GM18858 (cell line): ENCODE results near the gene TMEM63B.

ENCODE experiments used
- ATAC-seq: cut with Tn5 transposase; IDR thresholded peaks from one replicate; pipeline ENCODE4 v1.9.1; 2021; ENCODE audit not compliant: unreplicated experiment

The TMEM63B gene

DNA sequence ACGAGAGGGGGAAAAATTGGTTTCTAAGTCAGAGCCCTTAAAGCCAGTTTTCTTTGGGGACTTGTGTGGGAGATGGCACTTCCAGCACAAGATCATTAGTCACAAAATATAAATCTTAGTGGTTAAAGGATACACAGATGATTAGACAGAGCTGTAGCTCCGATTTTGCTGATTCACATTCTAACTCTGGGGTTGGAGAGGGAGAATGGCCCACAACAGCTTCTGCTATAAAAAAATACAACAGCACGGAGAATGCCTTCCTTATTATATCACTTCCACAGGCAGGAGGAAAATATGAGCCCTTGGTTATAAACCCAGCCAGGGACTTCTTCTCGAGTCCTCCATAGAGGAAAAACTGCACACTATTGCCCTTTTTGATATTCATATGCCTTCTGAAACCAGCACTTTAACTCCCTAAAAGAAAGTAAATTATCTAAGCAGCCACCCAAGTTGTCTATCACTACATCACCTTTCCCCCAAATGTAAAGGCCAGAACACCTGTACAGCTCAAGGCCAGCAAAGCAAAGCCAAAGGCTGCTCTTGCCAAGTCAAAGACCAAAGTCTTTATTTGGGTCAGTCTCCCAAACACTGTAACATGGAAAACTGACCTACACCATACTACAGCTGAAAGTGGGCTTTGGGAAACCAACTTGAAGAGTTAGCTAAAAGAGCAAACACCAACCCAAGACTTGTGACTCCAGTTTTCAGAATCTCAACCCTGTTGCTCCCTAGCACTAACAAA lies 10.5 kb upstream of the TMEM63B start:
- ATAC-seq, result no peak

DNA sequence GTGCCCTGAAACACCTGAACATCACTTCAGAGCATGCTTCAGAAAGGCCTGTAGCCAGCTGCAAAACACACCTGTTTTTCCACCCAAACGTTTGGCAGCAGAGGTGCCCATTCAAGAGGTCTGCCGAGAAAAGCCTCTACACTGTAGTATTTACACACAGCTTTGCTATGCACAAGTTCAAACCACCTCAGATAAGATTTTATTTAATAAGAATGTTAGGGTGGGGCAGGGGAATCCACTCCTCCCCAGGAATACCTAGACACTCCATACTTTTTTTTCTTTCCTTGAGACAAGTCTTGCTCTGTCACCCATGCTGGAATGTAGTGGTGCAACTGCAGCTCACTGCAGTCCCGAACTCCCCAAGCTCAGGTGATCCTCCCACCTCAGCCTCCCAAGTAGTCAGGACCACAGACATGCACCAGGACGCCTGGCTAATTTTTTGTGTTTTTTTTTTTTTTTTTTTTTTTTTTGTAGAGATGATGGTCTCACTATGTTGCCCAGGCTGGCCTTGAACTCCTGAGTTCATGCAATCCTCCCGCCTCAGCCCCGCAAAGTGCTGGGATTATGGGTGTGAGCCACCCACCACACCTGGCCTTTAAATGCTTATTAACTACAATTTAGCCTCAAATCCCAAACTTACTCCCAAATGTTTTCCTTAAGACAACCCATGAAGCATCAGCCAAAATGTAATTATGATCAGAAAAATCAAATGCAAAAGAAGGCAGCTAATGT lies 9.8 kb upstream of the TMEM63B start:
- ATAC-seq, result no peak

DNA sequence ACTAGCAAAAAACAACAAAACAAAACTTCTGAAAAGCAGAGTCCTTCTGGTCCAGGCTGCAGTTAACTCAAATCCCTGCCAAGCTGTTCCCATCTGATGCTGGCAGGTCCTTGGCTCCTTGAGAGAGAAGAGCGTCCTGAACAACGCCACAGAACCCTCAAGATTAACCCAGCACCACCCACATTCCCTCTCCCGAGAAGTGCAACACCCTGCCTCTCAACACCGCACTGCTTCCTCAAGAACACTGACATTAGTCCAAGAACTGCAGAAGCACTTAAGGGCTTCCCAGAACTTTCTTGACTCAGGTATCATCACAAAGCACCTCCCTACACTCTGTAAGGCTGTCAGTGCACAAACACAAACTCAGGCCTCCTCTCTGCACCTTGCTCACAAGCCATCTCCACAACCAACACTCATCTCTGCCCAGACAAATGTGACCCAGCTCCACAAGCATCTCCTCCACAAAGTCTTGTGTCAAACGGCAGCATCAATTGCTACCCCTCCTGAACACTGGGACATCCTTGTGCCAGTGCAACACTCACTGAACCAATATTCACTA lies 7.6 kb upstream of the TMEM63B start:
- no peak for ATAC-seq

DNA sequence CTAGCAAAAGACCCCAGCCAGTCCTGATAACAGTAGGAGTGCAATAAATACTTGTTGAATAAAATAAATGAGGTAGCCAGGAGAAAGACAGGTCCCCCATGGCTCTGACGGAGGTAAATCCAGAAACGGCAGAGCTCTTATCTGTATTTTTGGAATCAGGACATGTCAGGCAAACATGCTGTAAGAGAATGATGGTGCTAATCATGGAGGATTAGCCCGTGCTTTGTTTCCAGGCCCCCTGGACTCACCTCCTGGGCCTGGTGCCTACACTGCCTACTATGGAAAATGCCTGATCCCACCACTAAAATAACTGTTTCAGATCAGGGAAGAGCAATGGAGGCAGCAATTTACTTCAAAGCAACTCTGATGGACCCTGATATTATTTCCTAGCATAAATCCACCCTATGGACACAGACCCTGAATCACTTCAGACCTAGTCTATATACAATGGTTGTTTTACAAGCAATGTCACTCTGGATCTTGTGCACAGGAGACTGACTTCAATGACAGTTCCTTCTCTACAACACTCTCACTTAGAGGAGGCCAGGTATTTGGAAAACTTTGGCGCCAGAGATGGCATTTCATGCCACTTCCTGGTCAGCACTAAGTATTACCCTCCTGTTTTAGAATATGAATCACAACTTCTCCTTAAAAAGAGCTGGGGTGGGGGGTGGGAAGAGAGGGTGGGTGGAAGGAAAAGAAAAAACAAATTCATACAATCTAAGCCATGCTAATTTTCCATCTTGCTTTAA lies 6.5 kb upstream of the TMEM63B start:
- ATAC-seq, result no peak

DNA sequence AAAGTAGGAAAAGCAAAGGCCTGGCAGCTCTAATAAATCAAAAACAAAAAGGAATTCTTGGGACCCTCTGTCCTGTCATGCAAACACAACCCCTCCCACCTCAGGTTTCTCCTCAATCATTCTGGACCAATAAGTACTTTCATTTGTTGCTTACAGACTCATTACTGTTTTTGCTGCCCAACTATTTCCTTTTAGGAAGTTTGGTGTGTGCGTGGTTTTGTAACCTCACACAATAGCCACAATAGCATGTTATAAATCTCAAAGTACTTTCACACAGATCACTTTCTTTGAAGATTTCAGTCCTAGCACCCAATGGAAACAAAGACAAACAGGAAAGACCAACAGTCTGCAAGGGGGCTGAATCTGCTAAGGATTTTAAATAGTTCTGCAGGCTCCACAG lies 4.6 kb upstream of the TMEM63B start:
- no peak for ATAC-seq

DNA sequence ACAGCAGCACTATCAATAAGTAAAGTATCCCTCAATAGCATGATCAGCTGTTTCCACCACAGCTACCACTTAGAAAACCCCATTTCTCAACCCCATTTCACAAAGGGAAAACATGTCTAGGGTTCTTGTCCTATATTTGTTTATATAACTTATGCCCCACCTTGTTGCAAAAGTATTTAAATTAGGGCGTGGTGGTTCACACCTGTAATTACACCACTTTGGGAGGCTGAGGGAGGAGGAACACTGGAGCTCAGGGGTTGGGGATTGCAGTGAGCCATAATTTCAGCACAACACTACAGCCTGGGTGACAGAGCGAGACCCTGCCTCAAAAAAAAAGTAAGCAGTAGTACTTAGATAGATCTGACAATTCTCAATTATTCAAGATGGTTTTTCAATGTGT lies 3.8 kb upstream of the TMEM63B start:
- ATAC-seq, result no peak

DNA sequence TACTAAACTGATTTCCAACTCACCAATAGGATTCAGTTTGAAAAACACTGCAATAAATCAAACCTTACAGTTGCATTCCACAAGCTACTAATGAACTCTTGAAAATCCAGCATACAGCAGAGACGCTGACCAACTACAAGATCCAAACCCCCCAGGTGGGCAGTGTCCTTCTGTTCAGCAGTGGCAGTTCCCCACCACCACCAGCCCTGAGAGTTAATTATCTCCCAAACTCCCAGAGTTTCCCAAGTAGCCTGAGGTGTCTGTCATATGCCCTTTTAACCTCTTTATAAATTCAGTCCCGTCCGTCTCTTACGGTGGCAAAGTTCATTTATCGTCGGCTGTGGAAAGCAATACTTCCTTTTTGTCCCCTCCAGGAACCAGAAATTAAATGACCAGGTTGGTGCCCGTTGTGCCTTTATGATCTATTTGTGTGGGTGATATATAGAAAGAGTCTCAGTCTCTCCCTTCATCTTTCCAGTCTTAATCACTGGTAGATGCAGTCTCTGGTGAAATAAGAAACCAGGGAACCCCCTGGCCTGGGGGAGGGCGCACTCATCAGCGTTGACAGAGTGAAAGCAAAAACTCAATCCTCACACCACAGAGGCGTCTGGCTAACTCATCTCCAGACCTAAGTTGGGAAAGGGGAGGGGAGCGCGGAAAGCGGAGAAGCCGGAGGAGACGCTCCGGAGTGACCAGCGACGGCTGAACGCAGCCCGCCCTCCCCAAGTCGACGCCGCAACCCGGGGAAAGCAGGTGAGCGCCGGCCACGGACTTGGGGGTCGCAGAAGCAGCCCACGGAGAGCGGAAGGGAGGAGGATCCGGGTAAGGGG lies 819 bp upstream of the TMEM63B start:
- no peak for ATAC-seq

DNA sequence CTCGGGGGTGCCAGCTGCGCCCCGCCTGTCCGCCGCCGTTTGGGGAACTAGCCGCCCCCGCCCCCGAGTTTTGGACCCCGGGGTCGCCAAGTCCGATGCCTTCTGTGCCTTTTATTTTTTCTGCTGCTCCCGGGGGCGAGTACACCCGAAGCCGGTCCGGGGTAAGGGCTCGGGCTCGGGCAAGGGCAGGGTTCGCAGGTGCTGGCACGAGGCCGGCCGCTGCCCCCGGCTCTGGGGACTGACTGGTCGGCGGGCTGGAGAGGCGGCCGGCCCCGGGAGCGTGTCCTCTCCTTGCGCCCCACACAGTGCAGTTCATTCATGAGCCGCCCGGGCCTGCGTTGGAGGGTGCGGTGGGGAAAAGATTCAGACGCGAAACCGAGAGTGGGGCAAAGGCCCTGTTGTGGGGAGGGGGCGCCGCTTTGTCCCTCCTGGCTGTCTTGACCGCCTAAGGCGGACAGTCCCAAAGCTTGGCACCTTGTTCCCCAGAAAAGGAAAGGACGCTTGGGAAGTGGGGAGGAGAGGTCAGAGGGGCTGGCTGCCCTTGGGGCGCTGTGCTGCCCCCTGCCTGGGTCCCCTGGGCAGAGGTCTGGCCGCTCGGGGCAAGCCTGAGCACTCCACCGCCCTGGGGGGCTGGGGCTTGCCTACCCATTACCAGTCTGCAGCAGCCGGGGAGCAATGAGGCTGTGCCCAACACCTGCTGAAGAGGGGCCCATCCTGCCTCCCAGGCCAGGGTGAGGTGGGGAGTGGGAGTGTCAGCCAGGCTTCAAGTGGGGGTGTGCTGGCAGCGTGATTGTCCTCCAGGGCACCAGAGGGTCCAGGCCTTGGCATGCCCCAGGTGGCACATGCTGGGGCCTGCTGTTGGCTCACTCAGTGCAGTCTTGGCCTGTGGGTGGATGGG lies 915 bp downstream of the TMEM63B start:
- no peak for ATAC-seq

DNA sequence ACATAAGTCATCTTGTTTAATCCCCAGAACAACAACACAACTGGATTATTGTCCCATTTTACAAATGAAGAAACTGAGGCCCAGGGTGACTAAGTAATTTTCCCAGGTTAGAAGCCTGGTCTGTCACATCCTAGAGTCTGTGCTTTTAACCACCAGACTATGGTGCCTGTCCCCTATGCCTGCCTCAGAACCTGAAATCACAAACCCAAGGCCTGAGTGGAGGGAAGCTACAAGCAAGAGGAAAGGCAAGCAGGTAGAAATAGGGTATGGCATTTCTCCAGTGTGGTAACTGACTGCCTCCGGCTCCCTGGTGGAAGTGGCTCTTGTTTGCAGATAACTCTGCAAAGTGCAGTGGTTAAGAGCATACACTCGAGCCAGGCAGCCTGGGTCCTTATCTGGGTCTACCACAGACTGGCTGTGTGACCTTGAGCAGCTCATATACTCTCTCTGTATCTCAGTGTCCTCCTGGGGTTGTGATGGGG lies 2.5 kb downstream of the TMEM63B start:
- no peak for ATAC-seq

DNA sequence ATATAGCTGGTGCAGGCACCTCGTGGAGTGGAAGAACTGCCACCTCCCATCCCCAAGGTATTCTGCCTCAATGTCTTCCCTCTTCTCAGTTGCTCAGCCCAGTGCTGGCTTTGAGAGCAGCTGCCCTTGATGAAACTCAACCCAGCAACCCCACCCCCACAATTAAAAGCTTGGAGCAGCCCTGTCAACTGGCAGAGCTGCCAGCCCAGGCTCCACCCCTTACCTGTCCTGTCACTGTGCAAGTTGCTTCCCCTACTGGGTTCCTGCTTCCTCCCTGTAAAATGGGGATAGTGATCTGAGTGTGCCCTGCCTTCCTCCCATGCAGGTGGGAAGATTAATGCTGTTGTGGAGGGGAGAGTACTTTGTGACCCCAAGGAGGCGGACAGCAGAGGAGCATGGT lies 4.5 kb downstream of the TMEM63B start:
- no peak for ATAC-seq

DNA sequence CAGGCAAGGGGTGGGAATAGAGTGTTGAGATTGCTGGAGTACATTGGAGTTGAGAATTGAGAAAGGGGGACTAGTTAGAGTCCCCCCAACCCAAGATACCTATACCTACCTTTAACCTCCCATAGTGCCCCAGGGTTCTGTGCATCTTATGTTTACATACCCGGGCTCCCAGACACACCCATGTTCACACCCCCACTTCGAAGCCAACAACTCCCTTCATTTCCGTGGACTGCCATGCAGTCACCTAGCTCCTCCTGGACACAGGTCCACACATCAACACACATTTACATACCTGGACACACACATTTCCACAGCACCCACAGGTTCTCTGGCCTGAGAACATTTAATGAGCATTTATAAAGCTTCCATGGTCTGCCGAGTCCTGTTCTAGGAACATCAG lies 5.1 kb downstream of the TMEM63B start:
- ATAC-seq, result no peak

DNA sequence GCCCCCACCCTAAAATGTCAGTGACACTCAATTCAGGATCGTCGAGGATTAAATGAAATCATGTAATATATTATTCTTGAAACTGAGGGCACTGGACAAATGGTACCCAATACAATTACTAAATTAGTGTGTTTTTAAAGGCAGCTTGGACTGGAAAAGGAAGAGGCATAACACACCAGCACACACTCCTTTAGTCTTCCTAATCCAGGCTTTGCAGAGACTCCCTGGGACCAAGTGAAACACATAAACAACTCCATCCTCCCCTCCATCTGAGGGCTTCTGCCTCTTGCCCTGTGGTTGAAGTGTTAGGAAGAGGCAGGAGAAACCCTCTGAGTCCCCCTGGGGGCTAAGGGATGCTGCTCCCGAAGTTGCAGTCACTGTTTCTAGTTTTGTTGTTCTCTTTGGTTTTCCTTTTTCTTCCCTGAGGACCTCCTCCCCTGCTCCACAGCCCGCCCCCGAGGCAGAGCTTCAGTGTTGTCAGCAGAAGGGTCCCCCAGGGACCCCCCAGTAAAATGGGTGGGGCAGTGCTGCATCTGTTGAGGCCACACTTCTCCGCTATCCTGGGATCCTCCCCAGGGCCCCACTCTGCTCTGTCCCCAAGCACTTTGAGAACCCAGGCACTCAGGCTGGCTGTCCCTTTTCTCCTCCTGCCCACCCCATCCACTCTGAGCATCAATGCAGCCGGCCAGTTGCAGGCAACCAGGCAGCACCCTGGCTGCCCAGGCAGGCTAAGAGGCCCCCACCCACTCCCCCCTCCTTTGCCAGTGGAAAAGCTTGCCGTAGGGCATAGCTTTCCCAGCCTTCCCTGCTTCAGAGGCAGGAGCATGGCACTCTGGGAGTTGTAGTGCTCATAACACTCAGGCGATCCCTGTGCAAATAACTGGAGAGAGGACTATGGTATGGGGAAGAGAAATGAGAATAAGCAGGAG lies 5.9 kb downstream of the TMEM63B start:
- no peak for ATAC-seq

DNA sequence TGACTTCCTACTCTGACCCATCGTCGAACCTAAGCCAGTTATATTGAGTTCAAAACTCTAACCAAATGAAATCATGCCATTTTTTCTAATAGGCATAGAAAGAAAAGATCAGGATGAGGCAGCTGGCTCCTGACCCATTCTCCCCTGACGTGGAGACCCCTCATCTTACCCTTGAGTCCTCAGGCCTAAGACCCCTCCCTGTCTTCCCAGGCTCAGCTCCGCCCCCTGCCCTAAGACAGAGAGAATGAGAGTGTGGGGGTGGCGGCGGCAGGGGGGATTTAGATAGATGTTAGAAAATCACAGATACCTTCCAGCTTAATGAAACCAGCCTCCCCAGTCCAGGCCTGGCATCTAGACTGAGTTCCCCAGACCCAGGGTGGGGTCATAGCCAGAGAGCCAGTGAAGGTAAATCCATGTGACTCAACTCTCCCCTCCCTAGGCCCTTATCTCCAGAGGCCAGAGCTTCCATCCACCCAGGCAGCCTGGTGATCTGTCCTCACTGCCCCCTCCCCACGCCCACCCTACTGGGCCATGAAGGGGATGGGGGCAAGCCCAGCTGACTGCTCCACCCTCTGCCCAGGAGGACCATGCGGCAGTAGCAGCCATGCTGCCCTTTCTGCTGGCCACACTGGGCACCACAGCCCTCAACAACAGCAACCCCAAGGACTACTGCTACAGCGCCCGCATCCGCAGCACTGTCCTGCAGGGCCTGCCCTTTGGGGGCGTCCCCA lies 6.8 kb downstream of the TMEM63B start:
- ATAC-seq, result no peak

DNA sequence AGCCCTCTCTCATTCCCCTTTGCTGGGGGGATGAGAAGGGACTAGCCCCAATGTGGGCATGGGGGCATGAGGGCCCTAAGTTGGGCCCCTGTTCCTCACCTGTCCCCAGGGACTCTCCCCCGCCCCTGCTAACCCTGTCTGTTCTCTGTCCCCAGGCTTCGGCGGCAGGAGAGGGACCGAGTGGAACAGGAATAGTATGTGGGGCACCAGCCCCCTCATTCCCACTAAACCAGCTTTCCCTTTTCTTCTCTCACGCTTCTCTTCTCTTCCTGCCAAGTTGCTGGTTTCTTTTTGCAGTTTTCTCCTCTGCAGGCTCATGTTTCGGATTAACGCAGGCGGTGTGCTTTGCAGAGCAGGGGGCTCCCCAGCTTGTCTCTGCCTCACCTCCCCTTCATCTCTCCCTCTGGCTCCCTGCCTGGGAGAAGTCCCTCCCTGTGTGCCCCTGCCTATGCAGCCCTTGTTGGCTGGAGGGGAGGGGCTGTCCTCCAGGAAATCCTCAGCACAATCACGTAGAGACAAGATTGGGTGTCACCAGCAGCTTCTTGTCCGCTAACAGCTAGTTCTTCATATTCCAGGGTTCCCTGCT lies 7.9 kb downstream of the TMEM63B start:
- no peak for ATAC-seq

DNA sequence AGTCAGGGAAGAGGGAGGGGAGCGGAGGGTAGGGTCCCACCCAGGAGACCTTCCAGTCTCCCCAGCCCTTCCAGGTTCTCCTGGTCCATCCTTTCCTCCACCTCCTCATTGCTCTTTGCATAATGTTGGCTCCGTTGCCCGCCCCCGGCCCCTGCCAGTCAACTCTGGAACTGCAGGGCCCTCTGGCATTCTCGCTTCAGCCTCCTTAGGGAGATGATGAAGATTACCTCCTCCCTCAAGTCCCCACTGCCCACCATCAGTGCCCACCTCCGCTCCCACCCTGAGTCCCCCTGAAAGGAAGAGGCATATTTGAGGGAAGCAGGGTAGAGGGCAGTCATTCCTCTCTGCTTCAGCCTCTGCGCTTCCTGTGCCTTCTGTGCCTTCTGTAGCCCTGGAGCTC lies 8.5 kb downstream of the TMEM63B start:
- ATAC-seq, result no peak

DNA sequence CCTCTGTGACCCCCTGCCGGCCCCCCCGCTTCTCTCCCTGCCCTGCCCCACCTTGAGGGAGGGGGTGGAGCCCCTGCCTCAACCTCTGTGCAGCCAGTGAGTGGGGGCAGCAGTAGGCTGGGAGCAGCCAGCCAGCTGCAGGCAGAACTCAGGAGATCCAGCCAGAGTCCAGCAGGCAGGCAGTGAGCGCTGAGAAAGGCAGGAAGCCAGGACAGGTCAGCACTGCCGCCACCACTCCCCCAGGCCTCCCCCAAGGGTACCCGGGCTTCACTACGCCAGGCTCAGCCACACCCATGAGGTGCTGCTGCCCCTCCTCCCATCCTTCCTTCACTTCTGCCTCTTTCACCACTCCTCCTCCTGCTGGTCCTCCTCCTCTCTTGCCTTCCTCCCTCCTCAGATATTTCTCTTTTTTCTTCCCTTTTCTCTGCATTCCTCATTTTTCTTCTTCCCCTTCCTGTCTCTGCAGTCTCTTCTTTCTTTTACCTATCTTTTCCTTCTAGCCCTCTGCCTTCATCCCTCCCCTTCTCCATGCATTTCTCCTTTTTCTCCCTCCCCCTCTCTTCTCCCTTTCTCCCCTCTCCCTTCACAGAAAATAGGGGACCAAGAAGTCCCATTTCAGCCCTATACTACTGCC lies 11.5 kb downstream of the TMEM63B start:
- ATAC-seq, result no peak

DNA sequence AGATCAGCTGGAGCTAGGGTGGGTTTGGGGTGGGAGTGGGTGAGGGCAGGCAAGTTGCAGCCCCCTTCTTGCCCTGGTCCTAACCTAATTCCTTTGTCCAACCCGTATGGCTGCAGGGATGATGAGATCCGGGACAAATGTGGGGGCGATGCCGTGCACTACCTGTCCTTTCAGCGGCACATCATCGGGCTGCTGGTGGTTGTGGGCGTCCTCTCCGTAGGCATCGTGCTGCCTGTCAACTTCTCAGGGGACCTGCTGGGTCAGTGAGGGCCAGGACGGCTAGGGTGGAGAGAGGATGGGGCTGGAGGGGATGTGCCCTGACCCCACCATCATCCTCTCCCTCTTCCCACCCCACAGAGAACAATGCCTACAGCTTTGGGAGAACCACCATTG lies 12.0 kb downstream of the TMEM63B start:
- no peak for ATAC-seq
